Spleen (tissue), 11 donors: ENCODE results near the gene IL25. TPM values are rescaled to one million over a fixed set of nuclear protein-coding genes. Genes with fewer than 3 reads are reported as not detected.
A peak's percentile ranks its signal among the peaks of the same experiment; 100 is the strongest.

Source experiments
- DNase-seq: peaks from one replicate; pipeline ENCODE4 v3.0.0-alpha.2; 2020
- H3K27ac ChIP-seq, 8 donors: fragments of 200-600 bp; sonication (generic) in 7 of 8; 1 replicate in 4 of 8; 2 replicates in 4 of 8; pipeline versions ENCODE4 v1.5.0 to v1.8.0; 2016 to 2021; ENCODE audit warnings: inconsistent platforms in 4 of 8, mild to moderate bottlenecking in 4 of 8, moderate library complexity in 1 of 8
- H3K27me3 ChIP-seq, 7 donors: fragments of 200-600 bp; sonication (generic) in 6 of 7; replicated peaks in 1 of 7; 1 replicate in 4 of 7; 2 replicates in 3 of 7; pipeline versions ENCODE4 v1.5.0 to v1.8.0; 2016 to 2021; ENCODE audit warnings: inconsistent platforms in 3 of 7, mild to moderate bottlenecking in 1 of 7
- H3K36me3 ChIP-seq, 6 donors: fragments of 200-600 bp; sonication (generic) in 5 of 6; 1 replicate in 4 of 6; 2 replicates in 2 of 6; pipeline versions ENCODE4 v1.5.0 to v1.8.0; 2016 to 2021; ENCODE audit warnings: inconsistent platforms in 2 of 6
- H3K4me1 ChIP-seq, 6 donors: fragments of 200-600 bp; sonication (generic) in 5 of 6; 1 replicate in 3 of 6; 2 replicates in 3 of 6; pipeline versions ENCODE4 v1.5.0 to v1.8.0; 2016 to 2021; ENCODE audit warnings: inconsistent platforms in 3 of 6
- H3K4me3 ChIP-seq, 8 donors: fragments of 200-600 bp; sonication (generic) in 7 of 8; 1 replicate in 4 of 8; 2 replicates in 4 of 8; pipeline versions ENCODE4 v1.5.0 to v1.8.0; 2016 to 2021; ENCODE audit warnings: inconsistent platforms in 4 of 8, mild to moderate bottlenecking in 4 of 8, moderate library complexity in 2 of 8
- H3K9me3 ChIP-seq, 8 donors: fragments of 200-600 bp; sonication (generic) in 7 of 8; 1 replicate in 4 of 8; 2 replicates in 4 of 8; pipeline versions ENCODE4 v1.5.0 to v1.8.0; 2016 to 2021; ENCODE audit warnings: inconsistent platforms in 4 of 8
- POLR2A ChIP-seq, 3 donors: fragments of 450-650 bp; IDR thresholded peaks; one replicate each; pipeline ENCODE4 v1.5.1; 2017; ENCODE audit warnings: antibody characterized with exemption in 3 of 3, mild to moderate bottlenecking in 1 of 3
- POLR2AphosphoS5 ChIP-seq, 3 donors: sonication (generic); formaldehyde crosslinking; IDR thresholded peaks; one replicate each; pipeline ENCODE4 v1.5.1; 2017; ENCODE audit warnings: antibody characterized with exemption in 3 of 3
- WGBS, 5 donors: extraction: QIAGEN DNeasy Blood & Tissue Kit in 3 of 5; methylation state at CpG; one replicate each; pipeline versions ENCODE4 v1.1.5 to v1.1.7; 2013 to 2018; 5-methylcytosine and 5-hydroxymethylcytosine counted together
- intact Hi-C: fragments of 100-400 bp; cut with DNase I; formaldehyde crosslinking; loops from one replicate; pipeline ENCODE4 v1.15.0; 2023; ENCODE audit warnings: low total_unique reads
- polyA plus RNA-seq, 3 donors: library from polyadenylated mRNA; stranded (reverse); fragments of 200-250 nt; gene quantifications; one replicate each; pipeline ENCODE4 v1.2.1, GENCODE V29; 2013
- total RNA-seq, 7 donors: library from RNA; depleted of rRNA in 3 of 7; stranded (reverse); fragments of >200 nt in 3 of 7; fragmentation: NEBNext Ultra II Directional in 4 of 7; extraction: Animal tissue kit (Norgen Biotek cat#: 25700) in 4 of 7; gene quantifications; one replicate each; pipeline versions ENCODE4 v1.1.0 to v1.2.1, GENCODE V29; 2016 to 2021
- TF ChIP-seq, protein P1 (sequence below), 11 experiments: fragments of 200-600 bp in 7 of 11; fragments of 450-650 bp in 4 of 11; sonication (generic) in 4 of 11; IDR thresholded peaks in 8 of 11; conservative IDR thresholded peaks in 3 of 11; 1 replicate in 7 of 11; 2 replicates in 4 of 11; pipeline versions ENCODE4 v1.4.0 to v1.8.0; 2016 to 2021; ENCODE audit warnings: antibody characterized with exemption in 11 of 11, inconsistent platforms in 4 of 11, mild to moderate bottlenecking in 1 of 11
- donor health status: healthy with polysubstance abuse.
- donor health status: DM: no; HTN: no; CAD: no; lungs with moderate emphysema.
- donor health status: DM: no; HTN: no; CAD: no.
- donor health status: Bipolar disorder and iron deficiency.
- donor health status: healthy.
- donor health status: DM: no; HTN: no; CAD: no.
- donor health status: DM: yes; HTN: yes; CAD: no.

Gene IL25
- total and polyA plus RNA-seq, 10 donors, result not detected

DNA sequence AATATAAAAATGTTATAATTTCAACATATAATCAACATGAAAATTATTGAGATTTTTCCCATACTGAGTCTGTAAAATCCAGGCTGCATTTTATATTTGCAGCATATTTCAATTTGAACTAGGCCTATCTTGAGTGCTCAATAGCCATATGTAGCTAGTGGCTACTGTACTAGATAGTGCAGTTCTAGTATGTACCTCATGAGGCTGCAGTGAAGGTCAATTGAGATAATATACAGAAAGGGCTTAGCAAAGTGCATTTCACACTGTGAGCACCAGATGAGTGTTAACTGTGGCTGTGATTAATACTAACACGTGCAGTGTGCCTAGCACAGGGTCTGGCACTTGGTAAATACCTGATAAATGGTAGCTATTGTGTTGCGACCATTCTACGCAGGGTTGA is 14.6 kb upstream of the IL25 start:
- DNase-seq, result no peak
- peaks cover 0 to 3% (median under 1%) of the 10 kb centered on the region in 6 donors for H3K4me1 ChIP-seq
- H3K27ac ChIP-seq, result no peak overlapping the region
- peaks cover 0 to 64% (median 7%) of the 10 kb centered on the region in 7 donors for H3K27me3 ChIP-seq
- H3K9me3 ChIP-seq, result no peaks in the 10 kb centered on the region
- TF ChIP-seq POLR2AphosphoS5 (IDR thresholded peaks at IDR 0.05) (no peak), POLR2A (IDR thresholded peaks at IDR 0.05) (no peak)
- TF ChIP-seq, protein P1, sequence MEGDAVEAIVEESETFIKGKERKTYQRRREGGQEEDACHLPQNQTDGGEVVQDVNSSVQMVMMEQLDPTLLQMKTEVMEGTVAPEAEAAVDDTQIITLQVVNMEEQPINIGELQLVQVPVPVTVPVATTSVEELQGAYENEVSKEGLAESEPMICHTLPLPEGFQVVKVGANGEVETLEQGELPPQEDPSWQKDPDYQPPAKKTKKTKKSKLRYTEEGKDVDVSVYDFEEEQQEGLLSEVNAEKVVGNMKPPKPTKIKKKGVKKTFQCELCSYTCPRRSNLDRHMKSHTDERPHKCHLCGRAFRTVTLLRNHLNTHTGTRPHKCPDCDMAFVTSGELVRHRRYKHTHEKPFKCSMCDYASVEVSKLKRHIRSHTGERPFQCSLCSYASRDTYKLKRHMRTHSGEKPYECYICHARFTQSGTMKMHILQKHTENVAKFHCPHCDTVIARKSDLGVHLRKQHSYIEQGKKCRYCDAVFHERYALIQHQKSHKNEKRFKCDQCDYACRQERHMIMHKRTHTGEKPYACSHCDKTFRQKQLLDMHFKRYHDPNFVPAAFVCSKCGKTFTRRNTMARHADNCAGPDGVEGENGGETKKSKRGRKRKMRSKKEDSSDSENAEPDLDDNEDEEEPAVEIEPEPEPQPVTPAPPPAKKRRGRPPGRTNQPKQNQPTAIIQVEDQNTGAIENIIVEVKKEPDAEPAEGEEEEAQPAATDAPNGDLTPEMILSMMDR (IDR thresholded peaks at IDR 0.05 in 8 of 11, conservative IDR thresholded peaks at IDR 0.05 in 3 of 11), result no peak
- WGBS, 5 donors, result 76 to 91% (median 85%) methylated on average over 3 of the region's 3 CpGs
- intact Hi-C loops, result no loop called here
- no peak overlapping the region for H3K4me3 ChIP-seq
- peaks cover 0 to 12% (median 0%) of the 10 kb centered on the region in 6 donors for H3K36me3 ChIP-seq

DNA sequence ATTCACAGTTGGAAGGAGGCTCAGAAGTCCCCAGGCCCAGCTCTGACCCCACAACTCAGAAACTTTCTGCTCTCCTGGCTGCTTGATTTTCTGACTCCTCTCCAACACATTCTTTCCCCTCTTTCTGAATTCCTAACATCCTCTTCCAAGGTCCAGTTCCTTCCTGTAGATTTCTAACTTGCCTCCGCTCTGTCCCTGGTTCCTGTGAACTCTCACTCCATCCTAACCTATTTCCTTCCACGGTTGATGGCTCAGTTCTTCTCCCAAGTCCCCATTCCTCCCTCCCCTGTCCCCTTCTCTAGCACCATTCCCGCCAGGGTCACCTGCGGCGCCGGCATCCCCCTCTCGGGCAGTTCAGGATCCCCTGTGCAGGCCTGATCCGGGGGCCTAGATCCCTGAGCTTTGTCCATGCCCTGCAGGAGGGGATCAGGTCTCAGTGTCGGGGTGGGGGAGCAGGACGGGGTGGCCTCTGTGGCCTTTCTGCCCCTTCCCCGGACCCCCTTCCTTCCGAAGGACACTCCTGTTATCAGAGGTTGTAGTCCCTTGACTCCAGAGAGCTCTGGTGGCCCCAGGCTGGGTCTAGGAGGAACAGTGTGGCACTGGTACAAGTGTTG is 13.9 kb upstream of the IL25 start:
- Histone ChIP-seq H3K4me1 (no peaks in the 10 kb centered on the region), H3K27ac (no peak overlapping the region), H3K27me3 (peaks cover 0 to 64% (median under 1%) of the 10 kb centered on the region in 7 donors), H3K9me3 (no peaks in the 10 kb centered on the region), H3K4me3 (no peak overlapping the region), H3K36me3 (peaks cover 0 to 12% (median 0%) of the 10 kb centered on the region in 6 donors)
- no peak for TF ChIP-seq POLR2A (IDR thresholded peaks at IDR 0.05)
- TF ChIP-seq, protein P1 (IDR thresholded peaks at IDR 0.05 in 8 of 11, conservative IDR thresholded peaks at IDR 0.05 in 3 of 11), result no peak
- no peak for TF ChIP-seq POLR2AphosphoS5 (IDR thresholded peaks at IDR 0.05)
- WGBS, 5 donors, result 75 to 90% (median 88%) methylated on average over 11 to 12 of the region's 12 CpGs
- intact Hi-C loops, result no loop called here
- peak; percentile 45 for DNase-seq

DNA sequence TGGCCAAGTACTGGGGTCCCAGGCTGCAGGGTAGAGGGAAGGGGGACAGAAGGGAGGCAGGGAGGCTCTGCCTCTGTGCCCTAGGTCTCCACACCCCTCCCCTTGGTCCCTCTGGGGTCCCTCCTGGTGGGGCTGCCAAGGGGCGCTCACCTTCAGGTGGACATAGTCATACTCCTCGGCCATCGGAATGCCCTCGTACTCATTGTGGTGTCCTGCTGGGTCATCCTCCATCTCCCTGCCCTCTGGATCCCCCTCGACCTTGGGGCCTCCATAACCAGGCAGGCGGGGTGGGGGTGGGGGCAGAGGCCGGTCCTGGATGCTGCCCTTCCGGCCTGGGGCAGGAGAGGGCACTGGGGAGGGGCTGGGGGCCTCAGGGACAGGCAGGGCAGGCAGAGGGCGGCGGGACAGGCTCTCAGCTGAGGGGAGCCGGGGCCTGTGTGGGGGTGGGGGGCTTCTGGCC is 13.4 kb upstream of the IL25 start:
- DNase-seq, result peak; percentile 44
- Histone ChIP-seq H3K4me1 (no peaks in the 10 kb centered on the region), H3K4me3 (no peak overlapping the region), H3K27ac (no peak overlapping the region), H3K36me3 (peaks cover 0 to 12% (median 0%) of the 10 kb centered on the region in 6 donors), H3K9me3 (no peaks in the 10 kb centered on the region), H3K27me3 (peaks cover 0 to 64% (median 4%) of the 10 kb centered on the region in 7 donors)
- intact Hi-C loops, result no loop called here
- 74 to 91% (median 81%) methylated on average over 7 to 11 of the region's 11 CpGs for WGBS, 5 donors
- TF ChIP-seq, protein P1 (IDR thresholded peaks at IDR 0.05 in 8 of 11, conservative IDR thresholded peaks at IDR 0.05 in 3 of 11), result no peak
- TF ChIP-seq POLR2A (IDR thresholded peaks at IDR 0.05) (no peak), POLR2AphosphoS5 (IDR thresholded peaks at IDR 0.05) (no peak)

DNA sequence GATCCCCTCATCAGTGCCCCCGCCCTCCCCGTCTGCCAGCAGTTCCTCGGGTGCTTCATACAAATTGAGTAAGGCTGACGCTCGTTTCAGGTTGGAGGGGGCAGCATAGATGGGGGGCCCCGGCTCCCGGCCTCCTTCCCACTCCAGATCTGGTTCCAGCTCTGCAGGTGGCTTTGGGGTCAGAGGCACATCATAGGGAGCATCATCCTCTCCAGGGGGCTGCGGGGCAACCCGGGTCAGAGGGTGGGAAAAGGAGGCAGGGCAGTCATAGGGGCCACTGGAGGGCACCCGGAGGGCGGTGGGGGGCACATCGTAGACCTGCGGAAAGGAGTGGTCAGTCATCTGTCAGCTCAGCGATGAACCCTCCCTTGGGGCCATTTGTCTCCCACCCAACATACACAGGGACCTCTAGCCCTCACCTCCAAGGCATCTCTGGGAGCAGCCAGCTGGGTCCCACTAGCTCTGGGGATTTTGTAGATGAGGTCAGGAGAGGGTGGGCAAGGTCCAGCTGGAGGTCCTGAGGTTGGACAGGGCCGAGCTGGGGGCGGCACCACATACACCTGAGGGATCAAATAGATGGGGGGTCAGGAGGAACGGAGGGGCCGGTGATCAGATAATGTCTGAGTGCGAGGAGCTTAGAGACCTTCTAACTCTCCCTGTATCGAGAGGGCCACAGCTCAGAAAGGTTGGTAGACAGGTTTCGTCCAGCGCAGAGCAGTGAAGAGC is 12.7 kb upstream of the IL25 start:
- Histone ChIP-seq H3K27ac (no peak overlapping the region), H3K4me3 (no peak overlapping the region), H3K36me3 (peaks cover 0 to 12% (median 0%) of the 10 kb centered on the region in 6 donors), H3K9me3 (no peaks in the 10 kb centered on the region), H3K27me3 (peaks cover 0 to 64% (median 11%) of the 10 kb centered on the region in 7 donors), H3K4me1 (peaks cover 0 to 2% (median under 1%) of the 10 kb centered on the region in 6 donors)
- WGBS, 5 donors, result 85 to 91% (median 89%) methylated on average over 16 to 22 of the region's 22 CpGs
- TF ChIP-seq, protein P1 (IDR thresholded peaks at IDR 0.05 in 8 of 11, conservative IDR thresholded peaks at IDR 0.05 in 3 of 11), result no peak
- TF ChIP-seq POLR2A (IDR thresholded peaks at IDR 0.05) (no peak), POLR2AphosphoS5 (IDR thresholded peaks at IDR 0.05) (no peak)
- intact Hi-C loops, result no loop called here
- DNase-seq, result peak; percentile 45
